GM10266 (cell line): ENCODE data around the gene DKK3.

Source experiments
- DNase-seq: peaks from one replicate; pipeline ENCODE4 v3.0.0; 2012; ENCODE audit errors: extremely low spot score
- TF ChIP-seq, protein P1 (sequence below): IDR thresholded peaks from 2 replicates; pipeline ENCODE4 v1.5.1; 2012; ENCODE audit warnings: mild to moderate bottlenecking, low read depth; ENCODE audit not compliant: control insufficient read depth, insufficient read depth; ENCODE audit errors: missing control alignments

Gene DKK3

DNA sequence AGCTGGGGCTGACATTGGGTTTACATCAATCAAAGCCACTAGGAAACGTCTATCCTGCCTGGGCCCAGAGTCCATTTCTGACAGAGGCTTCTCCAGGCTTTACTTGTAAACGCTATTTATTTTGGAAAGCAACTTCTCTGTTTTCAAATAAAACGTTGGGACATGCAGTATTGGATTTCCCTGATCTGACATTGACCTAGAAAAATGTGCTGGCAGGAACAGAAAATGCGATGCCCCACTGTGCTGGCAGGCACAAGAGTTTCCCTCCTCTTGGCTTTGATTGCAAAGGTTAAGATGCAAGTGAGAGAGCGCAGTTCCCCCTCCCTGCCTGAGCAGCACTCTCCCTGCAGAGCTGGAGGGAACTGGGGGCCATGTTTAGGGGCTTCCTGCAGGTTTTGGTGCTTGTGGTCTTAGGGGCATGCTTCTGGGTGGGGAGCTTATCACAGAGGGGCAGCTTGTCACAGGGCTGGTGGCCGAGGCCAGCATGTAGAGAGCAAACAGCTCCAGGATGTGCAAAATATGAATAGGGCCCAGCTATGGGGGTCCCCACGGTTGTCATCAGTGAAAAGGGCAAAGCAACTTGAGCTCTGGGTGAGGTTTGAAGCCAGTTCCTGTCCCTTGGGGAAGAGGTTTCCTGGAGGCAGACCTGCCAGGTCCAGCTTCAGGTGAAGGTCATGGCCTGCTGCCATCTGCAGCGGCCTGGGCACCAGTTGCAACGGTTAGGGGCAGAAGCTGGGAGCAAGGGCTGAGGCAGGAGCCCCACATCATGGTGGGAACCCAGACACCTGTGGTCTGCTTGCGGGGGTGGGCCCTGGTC lies 42.3 kb upstream of the DKK3 start:
- TF ChIP-seq, protein P1, sequence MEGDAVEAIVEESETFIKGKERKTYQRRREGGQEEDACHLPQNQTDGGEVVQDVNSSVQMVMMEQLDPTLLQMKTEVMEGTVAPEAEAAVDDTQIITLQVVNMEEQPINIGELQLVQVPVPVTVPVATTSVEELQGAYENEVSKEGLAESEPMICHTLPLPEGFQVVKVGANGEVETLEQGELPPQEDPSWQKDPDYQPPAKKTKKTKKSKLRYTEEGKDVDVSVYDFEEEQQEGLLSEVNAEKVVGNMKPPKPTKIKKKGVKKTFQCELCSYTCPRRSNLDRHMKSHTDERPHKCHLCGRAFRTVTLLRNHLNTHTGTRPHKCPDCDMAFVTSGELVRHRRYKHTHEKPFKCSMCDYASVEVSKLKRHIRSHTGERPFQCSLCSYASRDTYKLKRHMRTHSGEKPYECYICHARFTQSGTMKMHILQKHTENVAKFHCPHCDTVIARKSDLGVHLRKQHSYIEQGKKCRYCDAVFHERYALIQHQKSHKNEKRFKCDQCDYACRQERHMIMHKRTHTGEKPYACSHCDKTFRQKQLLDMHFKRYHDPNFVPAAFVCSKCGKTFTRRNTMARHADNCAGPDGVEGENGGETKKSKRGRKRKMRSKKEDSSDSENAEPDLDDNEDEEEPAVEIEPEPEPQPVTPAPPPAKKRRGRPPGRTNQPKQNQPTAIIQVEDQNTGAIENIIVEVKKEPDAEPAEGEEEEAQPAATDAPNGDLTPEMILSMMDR, result no peak
- DNase-seq, result no peak

DNA sequence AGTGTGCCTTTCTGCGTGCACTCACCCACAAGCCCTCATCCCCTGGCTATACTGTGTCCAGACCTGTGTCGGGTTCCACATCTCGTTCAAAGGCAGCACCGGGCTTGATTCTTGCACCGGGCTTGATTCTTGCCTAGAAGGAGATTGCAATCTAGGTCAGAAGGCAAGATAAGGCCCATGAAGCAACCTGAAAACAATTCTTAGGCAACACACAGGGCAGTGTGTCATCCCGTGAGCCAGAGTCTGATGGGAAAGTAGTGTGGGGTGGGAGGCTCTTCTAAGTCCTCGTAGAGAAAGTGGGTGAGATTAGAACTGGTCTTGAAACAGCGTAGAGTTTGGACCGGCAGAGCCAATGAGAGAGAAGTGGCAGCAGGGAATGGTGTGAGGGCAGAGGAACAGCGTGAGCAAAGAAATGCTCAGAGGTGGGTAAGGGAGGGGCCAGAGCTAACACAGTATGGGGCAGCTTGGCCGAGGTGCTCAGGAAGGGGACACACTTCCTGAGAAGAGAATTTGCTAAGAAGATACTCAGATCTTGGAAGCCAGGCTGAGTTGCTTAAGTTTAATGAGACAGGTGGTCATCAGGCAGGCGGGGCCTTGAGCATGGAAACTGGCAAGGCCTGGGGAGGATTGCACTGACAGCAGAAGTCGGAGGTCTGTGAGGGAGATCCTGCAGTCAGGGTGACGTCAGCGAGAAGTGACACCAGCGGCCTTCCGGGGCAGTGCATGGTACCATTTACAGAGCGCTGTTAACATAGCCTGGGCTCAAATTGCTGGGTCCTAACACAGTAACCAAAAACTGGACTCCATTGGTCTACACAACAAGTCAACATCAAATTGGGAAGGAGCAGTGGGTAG lies 40.7 kb upstream of the DKK3 start:
- no peak for DNase-seq

DNA sequence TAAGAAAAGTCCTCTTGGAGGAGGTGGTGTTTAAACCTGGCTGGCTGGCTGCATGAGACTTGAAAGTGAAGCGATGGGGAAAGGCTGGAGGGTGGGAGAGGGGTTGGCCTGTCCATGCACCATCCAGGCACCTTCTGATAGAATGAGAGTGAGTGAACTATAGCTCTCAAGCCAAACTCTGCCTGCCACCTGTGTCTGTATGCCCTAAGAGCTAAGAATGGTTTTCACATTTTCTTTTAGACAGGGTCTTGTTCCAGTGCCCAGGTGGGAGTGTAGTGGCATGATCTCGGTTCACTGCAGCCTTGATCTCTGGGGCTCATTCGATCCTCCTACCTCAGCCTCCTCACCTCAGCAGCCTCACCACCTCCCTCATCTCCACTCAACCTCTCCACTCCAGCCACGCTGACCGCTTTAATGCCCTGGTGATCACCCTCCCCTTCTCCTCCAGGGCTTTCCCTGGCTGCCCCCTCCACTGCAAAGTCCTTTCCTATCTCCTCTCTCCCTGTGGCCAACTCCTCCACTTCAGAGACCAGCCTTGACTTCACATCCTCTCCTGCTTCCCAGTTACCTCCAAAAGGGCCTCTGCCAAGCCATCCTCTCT lies 38.3 kb upstream of the DKK3 start:
- no peak for DNase-seq
- TF ChIP-seq, protein P1, result no peak

More for the DNA sequence above, 40.7 kb upstream of the DKK3 start:
- TF ChIP-seq, protein P1, result no peak

DNA sequence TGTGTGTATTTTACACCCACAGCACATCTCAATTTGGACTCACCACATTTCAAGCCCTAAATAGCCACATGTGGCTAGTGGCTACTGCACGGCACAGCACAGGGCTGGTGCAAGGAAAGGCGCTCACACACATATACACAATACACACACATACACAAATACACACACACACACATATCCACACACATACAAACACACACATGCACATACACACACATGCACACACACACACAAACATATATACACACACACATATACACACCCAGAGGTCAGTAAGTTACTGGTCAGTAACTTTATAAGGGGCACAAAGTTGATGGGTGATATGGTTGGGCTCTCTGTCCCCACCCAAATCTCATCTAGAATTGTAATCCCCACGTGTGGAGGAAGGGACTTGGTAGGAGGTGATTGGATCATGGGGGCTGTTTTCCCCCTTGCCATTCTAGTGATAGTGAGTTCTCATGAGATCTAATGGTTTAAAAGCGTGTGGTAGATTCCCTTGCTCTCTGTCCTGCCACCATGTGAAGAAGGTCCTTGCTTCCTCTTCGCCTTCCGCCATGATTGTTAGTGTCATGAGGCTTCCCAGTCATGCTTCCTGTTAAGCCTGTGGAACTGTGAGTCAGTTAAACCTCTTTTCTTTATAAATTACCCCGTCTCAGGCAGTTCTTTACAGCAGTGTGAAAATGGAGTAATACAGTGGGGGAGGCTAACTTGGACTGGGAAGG lies 37.6 kb upstream of the DKK3 start:
- TF ChIP-seq, protein P1, result no peak
- no peak for DNase-seq

DNA sequence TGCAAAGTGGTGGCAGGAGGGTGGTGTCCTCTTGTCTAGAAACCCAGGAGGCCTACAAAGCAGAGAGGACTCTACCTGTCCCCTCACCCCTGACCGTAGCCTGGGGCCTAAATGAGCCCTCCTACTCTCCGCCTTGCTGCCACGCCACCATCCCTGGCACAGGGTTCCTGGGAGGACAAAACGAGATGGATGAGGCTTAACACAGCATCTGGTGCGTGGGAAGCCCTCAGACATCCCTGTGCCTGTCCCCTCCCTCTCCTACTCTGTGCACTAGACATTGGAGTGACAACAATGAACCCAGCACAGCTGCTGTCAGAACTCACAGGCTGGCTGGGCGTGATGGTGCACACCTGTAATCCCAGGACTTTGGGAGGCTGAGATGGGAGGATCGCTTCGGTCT lies 36.4 kb upstream of the DKK3 start:
- TF ChIP-seq, protein P1, result no peak
- DNase-seq, result no peak

DNA sequence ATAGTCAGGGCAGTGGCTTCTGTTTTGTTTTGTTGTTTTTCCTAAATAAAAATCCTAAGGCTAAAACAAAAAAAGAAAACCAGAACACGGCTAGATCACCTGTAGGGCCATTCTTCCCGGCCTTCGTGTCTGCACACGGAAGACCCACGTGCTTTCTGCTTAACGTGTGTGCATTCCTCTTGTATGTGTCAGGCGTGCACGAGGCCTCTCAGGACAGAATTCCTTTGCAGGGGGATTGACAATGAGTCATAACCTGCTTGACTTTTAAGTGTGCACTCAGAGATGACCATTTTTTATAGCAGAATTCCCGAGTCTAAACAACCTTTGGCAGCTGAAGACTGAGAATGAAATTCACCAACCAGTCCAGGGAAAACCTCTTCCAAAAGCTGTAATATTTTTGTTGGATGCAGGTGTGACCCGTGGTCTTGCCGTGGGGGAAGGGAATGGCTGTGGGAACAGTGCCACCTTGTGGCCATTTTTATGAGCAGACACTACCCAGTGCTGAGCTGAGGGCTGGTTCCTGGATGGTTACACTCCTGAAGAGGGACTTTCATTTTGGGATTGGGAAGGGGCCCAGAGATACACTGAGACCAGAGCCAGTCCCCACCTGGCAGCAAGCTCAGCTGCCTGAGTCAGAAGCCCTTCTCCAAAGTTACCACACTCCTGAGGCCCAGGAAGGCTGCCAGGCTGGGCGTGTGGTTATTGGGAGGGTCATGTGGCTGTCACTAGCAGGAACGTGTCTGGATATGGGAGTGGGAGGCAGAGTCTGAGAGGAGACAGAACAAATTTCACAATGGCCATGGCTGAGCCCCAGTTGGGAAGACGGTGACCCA lies 35.7 kb upstream of the DKK3 start:
- TF ChIP-seq, protein P1, result peak; percentile 89

More for the DNA sequence above, 35.7 kb upstream of the DKK3 start:
- peak; percentile 59 for DNase-seq
